Keratinocyte (primary cell): ENCODE data around the gene ASCL2.

ENCODE experiments used
- EZH2 ChIP-seq: IDR thresholded peaks from one replicate; pipeline ENCODE4 v1.6.1; 2012; ENCODE audit warnings: inconsistent platforms, mild to moderate bottlenecking, low read length, moderate library complexity
- TF ChIP-seq, protein P1 (sequence below), 3 experiments: IDR thresholded peaks in 1 of 3; conservative IDR thresholded peaks in 1 of 3; optimal IDR thresholded peaks in 1 of 3; 2 replicates in 2 of 3; 3 replicates in 1 of 3; pipeline versions ENCODE3 to v1.5.1; 2011; ENCODE audit warnings: low read length in 3 of 3, mild to moderate bottlenecking in 3 of 3, moderate library complexity in 2 of 3, control low read depth in 1 of 3, inconsistent platforms in 1 of 3; ENCODE audit not compliant: insufficient read depth in 2 of 3; ENCODE audit errors: extremely low read depth in 1 of 3

DNA sequence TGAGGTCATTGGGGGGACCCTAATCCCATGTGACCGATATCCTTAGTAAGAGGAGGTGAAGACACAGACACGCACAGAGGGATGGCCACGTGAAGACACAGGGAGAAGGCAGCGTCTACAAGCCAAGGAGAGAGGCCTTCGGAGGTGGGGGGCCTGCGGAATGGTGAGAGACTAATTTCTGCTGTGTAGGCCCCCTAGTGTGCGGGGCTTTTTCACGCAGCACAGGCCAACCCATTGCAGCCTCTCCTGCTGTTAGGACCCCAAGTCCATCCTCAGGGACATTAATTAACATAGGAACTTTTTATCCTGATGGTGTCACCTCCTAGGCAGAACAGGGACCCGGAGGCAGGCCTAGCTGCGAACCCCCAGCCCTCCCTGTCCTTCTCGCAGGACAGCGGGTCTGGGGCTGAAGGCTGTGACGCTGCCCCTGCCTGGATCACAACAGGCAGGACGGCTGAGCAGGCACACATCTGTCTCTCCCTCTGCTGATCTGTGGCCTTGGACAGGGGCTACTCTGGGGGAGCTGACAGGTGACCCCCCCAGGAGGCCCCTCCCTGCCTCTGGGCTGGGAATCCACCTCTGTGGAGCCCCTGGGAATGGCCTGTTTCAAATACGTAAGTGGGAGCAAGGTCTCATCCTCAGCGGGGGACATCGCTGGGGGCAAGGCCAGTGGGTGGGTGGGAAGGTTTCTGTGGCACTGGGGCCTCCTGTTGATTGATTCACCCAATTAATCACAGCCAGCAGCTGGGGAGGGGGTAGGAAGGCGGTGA is 7.9 kb downstream of the ASCL2 start:
- TF ChIP-seq, protein P1, sequence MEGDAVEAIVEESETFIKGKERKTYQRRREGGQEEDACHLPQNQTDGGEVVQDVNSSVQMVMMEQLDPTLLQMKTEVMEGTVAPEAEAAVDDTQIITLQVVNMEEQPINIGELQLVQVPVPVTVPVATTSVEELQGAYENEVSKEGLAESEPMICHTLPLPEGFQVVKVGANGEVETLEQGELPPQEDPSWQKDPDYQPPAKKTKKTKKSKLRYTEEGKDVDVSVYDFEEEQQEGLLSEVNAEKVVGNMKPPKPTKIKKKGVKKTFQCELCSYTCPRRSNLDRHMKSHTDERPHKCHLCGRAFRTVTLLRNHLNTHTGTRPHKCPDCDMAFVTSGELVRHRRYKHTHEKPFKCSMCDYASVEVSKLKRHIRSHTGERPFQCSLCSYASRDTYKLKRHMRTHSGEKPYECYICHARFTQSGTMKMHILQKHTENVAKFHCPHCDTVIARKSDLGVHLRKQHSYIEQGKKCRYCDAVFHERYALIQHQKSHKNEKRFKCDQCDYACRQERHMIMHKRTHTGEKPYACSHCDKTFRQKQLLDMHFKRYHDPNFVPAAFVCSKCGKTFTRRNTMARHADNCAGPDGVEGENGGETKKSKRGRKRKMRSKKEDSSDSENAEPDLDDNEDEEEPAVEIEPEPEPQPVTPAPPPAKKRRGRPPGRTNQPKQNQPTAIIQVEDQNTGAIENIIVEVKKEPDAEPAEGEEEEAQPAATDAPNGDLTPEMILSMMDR (optimal IDR thresholded peaks at IDR 0.05 in 1 of 3, IDR thresholded peaks at IDR 0.05 in 1 of 3, conservative IDR thresholded peaks at IDR 0.05 in 1 of 3; ENCODE audit: extremely low read depth in 1 of 3, insufficient read depth in 2 of 3, low read length in 3 of 3) = no peak
- TF ChIP-seq EZH2 = no peak
